ENCODE data around the gene JAKMIP3. TPM values are rescaled to one million over a fixed set of nuclear protein-coding genes. Genes with fewer than 3 reads are reported as not detected.

JAKMIP3 gene
- total and polyA plus RNA-seq, 9 of the 15 experiments (the other 6 are each of a cell fraction or from before 2014, with no cell fraction given): 0.04 TPM; not detected in 8

DNA sequence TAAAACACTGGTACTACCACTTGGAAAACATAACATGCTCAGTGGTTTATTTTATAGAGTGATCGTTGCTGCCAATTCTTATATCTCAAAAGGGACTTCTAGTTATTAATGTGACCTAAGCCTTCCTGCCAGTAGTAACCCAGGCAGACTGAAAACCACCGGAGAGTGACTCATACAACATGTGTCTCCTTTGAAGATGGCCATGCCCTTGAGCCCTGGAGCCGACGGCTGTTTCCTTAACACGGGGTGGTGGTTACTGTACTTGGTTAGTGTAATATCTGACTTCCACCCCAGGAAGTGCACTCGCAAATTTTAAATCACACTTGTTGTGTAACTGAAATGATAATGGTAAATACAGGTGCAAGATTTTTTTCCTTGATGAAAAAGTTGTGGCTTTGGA lies 30.5 kb downstream of the JAKMIP3 start:
- intact Hi-C loops (cut with micrococcal nuclease) (no loop called here), in situ Hi-C loops (cut with MboI) (no loop called here)
- H3K36me3 ChIP-seq (ENCODE audit: control insufficient read depth, insufficient read depth, low read length): no peaks in the 10 kb centered on the region
- no peak for DNase-seq (ENCODE audit: extremely low read depth in 1 of 4, low spot score in 3 of 4)
- no TSS peak for BruUV-seq (replicated peaks)
- POLR2A ChIA-PET: no interaction called here
- TF ChIP-seq FOSL1 (tag; conservative IDR thresholded peaks at IDR 0.05): 0 out of 2 replicates have a peak, but pooled peaks have one; percentile 26
- no peak for TF ChIP-seq ZNF184 (CRISPR knock-in tag; IDR thresholded peaks at IDR 0.05)
- CTCF ChIA-PET (ENCODE audit: low intra/inter-chr PET ratio): no interaction called here
- no peaks in the 10 kb centered on the region for H3K4me1 ChIP-seq (replicated peaks in 1 of 2; ENCODE audit: control insufficient read depth in 2 of 2, insufficient read depth in 2 of 2, low read length in 2 of 2)
- H3K4me2 ChIP-seq (ENCODE audit: insufficient read depth, low read length): no peak overlapping the region
- no peak for FAIRE-seq
- no peak overlapping the region for H3K4me3 ChIP-seq
- no peak overlapping the region for H3K27ac ChIP-seq (ENCODE audit: extremely low read depth, low read depth, low read length)
- no peaks in the 10 kb centered on the region for H3K9me1 ChIP-seq (ENCODE audit: control insufficient read depth, insufficient read depth, low read length)
- ATAC-seq: no peak
- 0 out of 2 replicates have a peak, but pooled peaks cover 3% of the 10 kb centered on the region for H4K20me1 ChIP-seq (replicated peaks; ENCODE audit: control insufficient read depth, insufficient read depth, low read length)
- H3K27me3 ChIP-seq (ENCODE audit: control insufficient read depth in 2 of 2, insufficient read depth in 2 of 2, low read length in 2 of 2): peaks cover 7 to 48% of the 10 kb centered on the region in 2 experiments; a peak in 3 of 5 replicates
- 2% methylated on average over 6 of the region's 6 CpGs for WGBS (ENCODE audit: insufficient coverage, low coverage, missing lambda C conversion rate)
- H3K79me2 ChIP-seq (ENCODE audit: control insufficient read depth, insufficient read depth, low read length): no peaks in the 10 kb centered on the region
- H3K9ac ChIP-seq (ENCODE audit: insufficient read depth in 1 of 2, low read depth in 2 of 2, low read length in 2 of 2): no peak overlapping the region
- H3K9me3 ChIP-seq (replicated peaks; ENCODE audit: control insufficient read depth, insufficient read depth, low read depth, low read length): no peaks in the 10 kb centered on the region
- H2AFZ ChIP-seq (ENCODE audit: low read depth, low read length): no peak overlapping the region

DNA sequence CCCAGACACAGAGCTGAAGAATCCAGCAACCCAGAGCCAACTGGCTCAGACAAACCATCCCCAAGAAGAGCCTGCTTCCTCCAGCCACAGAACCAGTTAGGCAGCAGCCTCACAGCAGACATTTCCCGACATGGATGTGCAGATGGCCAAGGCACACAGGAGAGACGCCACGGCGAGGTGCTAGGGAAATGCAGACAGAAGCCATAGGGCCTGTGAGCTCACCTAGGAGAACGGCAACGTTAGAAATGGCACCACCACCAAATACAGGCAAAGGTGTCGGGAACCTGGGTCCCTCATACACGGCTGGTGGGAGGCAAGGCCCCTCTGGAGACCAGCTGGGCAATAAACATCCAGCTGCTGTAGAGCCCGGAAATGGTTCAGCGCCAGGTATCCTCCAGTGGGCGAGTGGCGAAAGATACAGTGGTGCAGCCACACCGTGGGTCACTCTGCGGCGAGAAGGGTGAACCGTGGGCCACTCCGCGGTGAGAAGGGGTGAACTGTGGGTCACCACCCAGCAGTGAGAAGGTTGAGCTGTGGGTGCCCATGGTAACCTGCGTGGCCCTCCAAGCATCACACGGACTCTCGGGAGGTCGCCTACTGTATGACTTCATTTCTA lies 31.2 kb downstream of the JAKMIP3 start:
- no TSS peak for BruUV-seq (replicated peaks)
- H3K27me3 ChIP-seq (ENCODE audit: control insufficient read depth in 2 of 2, insufficient read depth in 2 of 2, low read length in 2 of 2): peaks cover 11 to 55% of the 10 kb centered on the region in 2 experiments; a peak in 3 of 5 replicates
- no peaks in the 10 kb centered on the region for H3K79me2 ChIP-seq (ENCODE audit: control insufficient read depth, insufficient read depth, low read length)
- H3K9me1 ChIP-seq (ENCODE audit: control insufficient read depth, insufficient read depth, low read length): no peaks in the 10 kb centered on the region
- WGBS (ENCODE audit: insufficient coverage, low coverage, missing lambda C conversion rate): 2% methylated on average over 13 of the region's 22 CpGs
- FAIRE-seq (no peak), ATAC-seq (no peak), DNase-seq (ENCODE audit: extremely low read depth in 1 of 4, low spot score in 3 of 4) (no peak)
- in situ Hi-C loops (cut with MboI) (no loop called here), intact Hi-C loops (cut with micrococcal nuclease) (no loop called here)
- H3K4me2 ChIP-seq (ENCODE audit: insufficient read depth, low read length): no peak overlapping the region
- POLR2A ChIA-PET: no interaction called here
- no peak overlapping the region for H3K27ac ChIP-seq (ENCODE audit: extremely low read depth, low read depth, low read length)
- H3K9me3 ChIP-seq (replicated peaks; ENCODE audit: control insufficient read depth, insufficient read depth, low read depth, low read length): no peaks in the 10 kb centered on the region
- H3K4me1 ChIP-seq (replicated peaks in 1 of 2; ENCODE audit: control insufficient read depth in 2 of 2, insufficient read depth in 2 of 2, low read length in 2 of 2): no peaks in the 10 kb centered on the region
- CTCF ChIA-PET (ENCODE audit: low intra/inter-chr PET ratio): no interaction called here
- no peak overlapping the region for H3K9ac ChIP-seq (ENCODE audit: insufficient read depth in 1 of 2, low read depth in 2 of 2, low read length in 2 of 2)
- no peak overlapping the region for H3K4me3 ChIP-seq
- no peak overlapping the region for H2AFZ ChIP-seq (ENCODE audit: low read depth, low read length)
- no peaks in the 10 kb centered on the region for H3K36me3 ChIP-seq (ENCODE audit: control insufficient read depth, insufficient read depth, low read length)
- 0 out of 2 replicates have a peak, but pooled peaks cover 3% of the 10 kb centered on the region for H4K20me1 ChIP-seq (replicated peaks; ENCODE audit: control insufficient read depth, insufficient read depth, low read length)
- TF ChIP-seq ETV5 (CRISPR knock-in tag; IDR thresholded peaks at IDR 0.05; ENCODE audit: low read depth): no peak
- TF ChIP-seq HSF4 (CRISPR knock-in tag; IDR thresholded peaks at IDR 0.05; ENCODE audit: borderline replicate concordance): no peak
- TF ChIP-seq ZNF444 (CRISPR knock-in tag; IDR thresholded peaks at IDR 0.05): no peak
- TF ChIP-seq, protein P1, sequence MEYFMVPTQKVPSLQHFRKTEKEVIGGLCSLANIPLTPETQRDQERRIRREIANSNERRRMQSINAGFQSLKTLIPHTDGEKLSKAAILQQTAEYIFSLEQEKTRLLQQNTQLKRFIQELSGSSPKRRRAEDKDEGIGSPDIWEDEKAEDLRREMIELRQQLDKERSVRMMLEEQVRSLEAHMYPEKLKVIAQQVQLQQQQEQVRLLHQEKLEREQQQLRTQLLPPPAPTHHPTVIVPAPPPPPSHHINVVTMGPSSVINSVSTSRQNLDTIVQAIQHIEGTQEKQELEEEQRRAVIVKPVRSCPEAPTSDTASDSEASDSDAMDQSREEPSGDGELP (CRISPR knock-in tag; IDR thresholded peaks at IDR 0.05; ENCODE audit: borderline replicate concordance): no peak
- no peak for TF ChIP-seq PCBP1 (IDR thresholded peaks at IDR 0.05; ENCODE audit: low read depth, low read length, poor library complexity, severe bottlenecking)
- no peak for TF ChIP-seq GATAD2B (IDR thresholded peaks at IDR 0.05; ENCODE audit: borderline replicate concordance)
- TF ChIP-seq C11orf30 (IDR thresholded peaks at IDR 0.05; ENCODE audit: low read depth): no peak
- TF ChIP-seq ZNF23 (CRISPR knock-in tag; IDR thresholded peaks at IDR 0.05): no peak
- TF ChIP-seq ZFP36 (IDR thresholded peaks at IDR 0.05; ENCODE audit: low read depth, low read length, partially characterized antibody): no peak
- no peak for TF ChIP-seq DACH1 (IDR thresholded peaks at IDR 0.05; ENCODE audit: partially characterized antibody)
- no peak for TF ChIP-seq SETDB1 (IDR thresholded peaks at IDR 0.05; ENCODE audit: low read length)
- no peak for TF ChIP-seq HDAC8 (tag; IDR thresholded peaks at IDR 0.05)
- no peak for TF ChIP-seq TCF3 (CRISPR knock-in tag; IDR thresholded peaks at IDR 0.05)
- TF ChIP-seq POLR2AphosphoS2 (IDR thresholded peaks at IDR 0.05; ENCODE audit: low read length): no peak
- no peak for TF ChIP-seq SMAD3 (CRISPR knock-in tag; conservative IDR thresholded peaks at IDR 0.05)

All from K562 (cell line).